GM12891 (cell line): ENCODE measurements around the gene CD81.

Source experiments
- PAX5 ChIP-seq: IDR thresholded peaks from 2 replicates; pipeline ENCODE4 v1.6.1; 2011; ENCODE audit warnings: low read length, moderate library complexity, mild to moderate bottlenecking; ENCODE audit not compliant: insufficient read depth, severe bottlenecking
- POLR2A ChIP-seq: IDR thresholded peaks from 2 replicates; pipeline ENCODE4 v1.6.1; 2011; ENCODE audit warnings: low read depth, low read length, control low read depth
- POLR2AphosphoS5 ChIP-seq: IDR thresholded peaks from 2 replicates; pipeline ENCODE4 v1.6.1; 2011; ENCODE audit warnings: low read depth, low read length, control low read depth
- SPI1 ChIP-seq: IDR thresholded peaks from 2 replicates; pipeline ENCODE4 v1.6.1; 2011; ENCODE audit warnings: low read depth, low read length, control low read depth
- TAF1 ChIP-seq: IDR thresholded peaks from 2 replicates; pipeline ENCODE4 v1.6.1; 2011; ENCODE audit warnings: low read depth, low read length, control low read depth

DNA sequence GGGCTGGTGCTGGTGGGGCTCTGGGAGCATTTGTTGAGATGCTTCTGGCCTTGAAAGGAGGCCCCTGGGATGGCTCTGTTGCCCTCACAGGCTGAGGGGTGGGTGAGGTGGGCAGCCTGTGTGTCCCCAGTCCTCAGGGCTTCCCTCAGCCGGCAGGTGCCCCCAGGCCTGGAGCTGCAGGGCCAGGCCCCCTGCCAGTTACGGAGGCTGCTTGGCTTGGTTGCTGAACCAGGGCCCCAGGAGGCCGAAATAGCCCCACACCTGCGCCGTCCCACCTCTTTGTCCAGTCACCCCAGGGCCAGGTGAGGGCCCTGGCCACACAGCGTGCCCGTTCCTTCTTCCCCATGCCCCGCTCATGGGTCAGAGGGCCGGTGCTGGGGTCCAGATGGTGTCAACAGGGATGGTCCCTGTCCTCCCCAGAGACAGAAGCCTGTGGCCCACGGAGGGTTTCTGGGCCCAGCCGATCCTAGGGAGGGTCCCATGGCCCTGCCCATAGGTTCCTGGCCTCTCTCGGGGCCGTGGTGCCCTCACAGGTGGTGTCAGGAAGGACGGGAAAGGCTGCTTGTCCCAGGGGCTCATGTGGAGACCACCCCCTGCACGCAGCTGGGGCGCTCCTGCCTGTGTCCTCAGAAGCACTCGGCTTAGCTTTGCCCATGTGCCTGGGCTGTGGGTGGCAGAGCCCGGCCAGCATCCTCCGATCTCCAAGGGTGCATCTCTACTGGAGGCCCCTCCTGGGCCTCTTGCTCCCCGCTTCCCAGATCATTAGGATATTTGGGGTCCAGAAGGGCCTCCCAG is 14.3 kb downstream of the CD81 start:
- TF ChIP-seq POLR2A, result no peak
- no peak for TF ChIP-seq POLR2AphosphoS5
- TF ChIP-seq TAF1, result no peak
- no peak for TF ChIP-seq SPI1
- no peak for TF ChIP-seq PAX5
